H9 (cell line): Measurements from ENCODE around the gene RSPRY1. TPM values are rescaled to one million over a fixed set of nuclear protein-coding genes. Genes with fewer than 3 reads are reported as not detected.

Experiments
- DNase-seq: peaks from one replicate; pipeline ENCODE4 v3.0.0-alpha.2; 2017
- H2AFZ ChIP-seq: one replicate; pipeline ENCODE4 v1.6.1; 2013; ENCODE audit warnings: mild to moderate bottlenecking, low read length, control low read depth, moderate library complexity
- H2AK5ac ChIP-seq: 2 replicates; pipeline ENCODE4 v1.6.1; 2013; ENCODE audit warnings: low read length, control low read depth, mixed read lengths; ENCODE audit not compliant: insufficient read length
- H2BK120ac ChIP-seq: one replicate; pipeline ENCODE4 v1.6.1; 2013; ENCODE audit warnings: low read depth, mild to moderate bottlenecking, low read length, control low read depth, inconsistent platforms; ENCODE audit not compliant: poor library complexity, severe bottlenecking
- H2BK12ac ChIP-seq: 2 replicates; pipeline ENCODE4 v1.6.1; 2013; ENCODE audit warnings: low read length, control low read depth, mixed read lengths, low read depth; ENCODE audit not compliant: insufficient read length
- H2BK15ac ChIP-seq: 2 replicates; pipeline ENCODE4 v1.6.1; 2013; ENCODE audit warnings: low read depth, low read length, control low read depth
- H2BK20ac ChIP-seq: one replicate; pipeline ENCODE4 v1.6.1; 2013; ENCODE audit warnings: low read depth, mild to moderate bottlenecking, low read length, control low read depth, inconsistent platforms; ENCODE audit not compliant: poor library complexity, severe bottlenecking
- H2BK5ac ChIP-seq: 2 replicates; pipeline ENCODE4 v1.6.1; 2013; ENCODE audit warnings: low read length, control low read depth, mixed read lengths; ENCODE audit not compliant: insufficient read length
- H3K14ac ChIP-seq: 2 replicates; pipeline ENCODE4 v1.6.1; 2013; ENCODE audit warnings: low read length, control low read depth; ENCODE audit not compliant: insufficient read depth
- H3K18ac ChIP-seq: 2 replicates; pipeline ENCODE4 v1.6.1; 2013; ENCODE audit warnings: low read depth, mild to moderate bottlenecking, mixed read lengths, low read length, control low read depth; ENCODE audit not compliant: insufficient read length
- H3K23ac ChIP-seq: 2 replicates; pipeline ENCODE4 v1.6.1; 2013; ENCODE audit warnings: low read length, control low read depth, mixed read lengths, low read depth; ENCODE audit not compliant: insufficient read length
- H3K23me2 ChIP-seq: 2 replicates; pipeline ENCODE4 v1.6.1; 2013; ENCODE audit warnings: low read depth, mild to moderate bottlenecking, mixed read lengths, low read length, control low read depth; ENCODE audit not compliant: insufficient read length, poor library complexity, severe bottlenecking
- H3K27ac ChIP-seq: 2 replicates; pipeline ENCODE4 v1.5.1; 2013; ENCODE audit warnings: low read length, control low read depth, mixed read lengths, low read depth; ENCODE audit not compliant: insufficient read length
- H3K27me3 ChIP-seq: 2 replicates; pipeline ENCODE4 v1.6.1; 2013; ENCODE audit warnings: low read length, control low read depth, inconsistent platforms; ENCODE audit not compliant: insufficient read depth
- H3K4ac ChIP-seq: 2 replicates; pipeline ENCODE4 v1.6.1; 2013; ENCODE audit warnings: low read depth, mild to moderate bottlenecking, control low read depth, inconsistent platforms, low read length, moderate library complexity
- H3K4me1 ChIP-seq: 2 replicates; pipeline ENCODE4 v1.6.1; 2013; ENCODE audit warnings: low read length, control low read depth, inconsistent platforms; ENCODE audit not compliant: insufficient read depth
- H3K4me2 ChIP-seq: 2 replicates; pipeline ENCODE4 v1.6.1; 2013; ENCODE audit warnings: low read length, control low read depth, mixed read lengths; ENCODE audit not compliant: insufficient read length, insufficient read depth
- H3K56ac ChIP-seq: 2 replicates; pipeline ENCODE4 v1.6.1; 2013; ENCODE audit warnings: low read depth, mild to moderate bottlenecking, mixed read lengths, low read length, control low read depth; ENCODE audit not compliant: insufficient read length
- H3K79me1 ChIP-seq: 2 replicates; pipeline ENCODE4 v1.6.1; 2013; ENCODE audit warnings: low read depth, mild to moderate bottlenecking, moderate library complexity, low read length, control low read depth, inconsistent platforms; ENCODE audit not compliant: insufficient read depth, poor library complexity, severe bottlenecking
- H3K79me2 ChIP-seq: 2 replicates; pipeline ENCODE4 v1.6.1; 2013; ENCODE audit warnings: low read length, control low read depth, inconsistent platforms; ENCODE audit not compliant: insufficient read depth
- H3K9ac ChIP-seq: 2 replicates; pipeline ENCODE4 v1.6.1; 2013; ENCODE audit warnings: low read length, control low read depth, mixed read lengths; ENCODE audit not compliant: insufficient read length; ENCODE audit errors: extremely low read depth
- H3K9me3 ChIP-seq: one replicate; pipeline ENCODE4 v1.6.1; 2013; ENCODE audit warnings: low read depth, low read length, inconsistent platforms; ENCODE audit not compliant: control insufficient read depth
- H3T11ph ChIP-seq: one replicate; pipeline ENCODE4 v1.6.1; 2013; ENCODE audit warnings: mild to moderate bottlenecking, low read length, control low read depth, inconsistent platforms
- H4K20me1 ChIP-seq: one replicate; pipeline ENCODE4 v1.6.1; 2013; ENCODE audit not compliant: control insufficient read depth, insufficient read length, insufficient read depth
- H4K5ac ChIP-seq: 2 replicates; pipeline ENCODE4 v1.6.1; 2013; ENCODE audit warnings: low read depth, mild to moderate bottlenecking, mixed read lengths, low read length, control low read depth; ENCODE audit not compliant: insufficient read length
- H4K8ac ChIP-seq: replicated peaks from 2 replicates; pipeline ENCODE4 v1.6.1; 2013; ENCODE audit warnings: low read length, control low read depth, mixed read lengths, low read depth; ENCODE audit not compliant: insufficient read length
- H4K91ac ChIP-seq: 2 replicates; pipeline ENCODE4 v1.6.1; 2013; ENCODE audit warnings: low read depth, mild to moderate bottlenecking, moderate library complexity, mixed read lengths, low read length, control low read depth; ENCODE audit not compliant: insufficient read length
- H3K27ac Mint-ChIP-seq, 3 experiments: 2 replicates in 2 of 3; 3 replicates in 1 of 3; pipeline ENCODE4 v1.8.0; 2020 to 2021; ENCODE audit warnings: mixed read lengths in 3 of 3, mild to moderate bottlenecking in 1 of 3, moderate library complexity in 1 of 3
- H3K27me3 Mint-ChIP-seq: 2 replicates; pipeline ENCODE4 v1.8.0; 2021; ENCODE audit warnings: low read depth, mild to moderate bottlenecking, moderate library complexity, mixed read lengths
- H3K36me3 Mint-ChIP-seq, 3 experiments: 2 replicates in 2 of 3; 3 replicates in 1 of 3; pipeline ENCODE4 v1.8.0; 2020 to 2021; ENCODE audit warnings: low read depth in 3 of 3, mixed read lengths in 3 of 3; ENCODE audit not compliant: insufficient read depth in 1 of 3
- H3K4me1 Mint-ChIP-seq, 2 experiments: 2 replicates each; pipeline ENCODE4 v1.8.0; 2020; ENCODE audit warnings: mixed read lengths in 2 of 2
- H3K4me3 Mint-ChIP-seq, 2 experiments: 2 replicates in 1 of 2; 3 replicates in 1 of 2; pipeline ENCODE4 v1.8.0; 2020 to 2021; ENCODE audit warnings: mild to moderate bottlenecking in 2 of 2, mixed read lengths in 2 of 2, moderate library complexity in 1 of 2
- H3K9me3 Mint-ChIP-seq, 2 experiments: 2 replicates in 1 of 2; 3 replicates in 1 of 2; pipeline ENCODE4 v1.8.0; 2020; ENCODE audit warnings: mild to moderate bottlenecking in 2 of 2, mixed read lengths in 2 of 2, moderate library complexity in 1 of 2
- CTCF ChIP-seq: fragments of 200-600 bp; sonication (generic); conservative IDR thresholded peaks from 3 replicates; pipeline ENCODE4 v1.8.0; 2021; ENCODE audit warnings: antibody characterized with exemption, mild to moderate bottlenecking
- WGBS: extraction: QIAGEN DNeasy Blood & Tissue Kit; methylation state at CpG from one replicate; pipeline ENCODE4 v1.1.7; 2013; ENCODE audit warnings: missing lambda C conversion rate, low lambda C conversion rate, mixed read lengths; ENCODE audit not compliant: insufficient read length; ENCODE audit errors: extremely low coverage; 5-methylcytosine and 5-hydroxymethylcytosine counted together
- total RNA-seq: library from RNA; stranded (reverse); gene quantifications from 2 replicates; pipeline ENCODE4 v1.2.1, GENCODE V29; 2021

The RSPRY1 gene
- total RNA-seq, 1 experiment from 2014 or later = 36.1 TPM

DNA sequence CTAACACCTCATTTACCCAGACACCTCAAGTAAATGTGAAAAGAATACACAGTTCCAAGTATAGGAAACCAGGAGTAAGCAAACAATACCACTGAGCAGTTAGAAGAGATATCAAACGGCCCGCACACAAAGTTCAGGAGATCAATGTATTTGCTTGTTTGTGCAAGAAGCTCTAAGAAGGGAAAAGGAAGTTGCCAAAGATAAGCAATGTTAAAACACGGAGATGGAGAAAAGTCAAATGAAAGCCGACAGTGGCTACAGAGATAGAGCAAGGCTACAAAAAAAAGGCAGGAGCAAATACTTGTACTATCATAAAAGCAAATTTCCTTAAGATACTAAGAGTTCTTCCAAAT is 29.8 kb upstream of the RSPRY1 start:
- H3T11ph ChIP-seq = no peak overlapping the region
- H4K8ac ChIP-seq = no peak overlapping the region
- no peak overlapping the region for H2BK5ac ChIP-seq
- no peak overlapping the region for H3K27ac ChIP-seq
- no peak overlapping the region for H3K27ac Mint-ChIP-seq
- no peak overlapping the region for H2BK12ac ChIP-seq
- no peak overlapping the region for H2AFZ ChIP-seq
- no peak overlapping the region for H4K5ac ChIP-seq
- no peak overlapping the region for H2AK5ac ChIP-seq
- H2BK120ac ChIP-seq = no peak overlapping the region
- no peak for DNase-seq
- H3K4me3 Mint-ChIP-seq = no peak overlapping the region
- H3K79me1 ChIP-seq = no peaks in the 10 kb centered on the region
- no CpG with 5 or more reads among the region's 4 CpGs for WGBS
- H3K36me3 Mint-ChIP-seq = peaks cover 34 to 74% (median 64%) of the 10 kb centered on the region in 3 experiments
- no peak overlapping the region for H3K4ac ChIP-seq
- H4K20me1 ChIP-seq = no peaks in the 10 kb centered on the region
- no peak overlapping the region for H3K18ac ChIP-seq
- H3K9me3 Mint-ChIP-seq = no peaks in the 10 kb centered on the region
- H2BK20ac ChIP-seq = no peak overlapping the region
- no peak overlapping the region for H3K23ac ChIP-seq
- H3K4me1 ChIP-seq = peaks cover 9% of the 10 kb centered on the region; the same call in 1 of the 2 replicates
- no peak overlapping the region for H3K56ac ChIP-seq
- no peak overlapping the region for H3K4me2 ChIP-seq
- H3K9ac ChIP-seq = no peak overlapping the region
- H3K27me3 ChIP-seq = no peaks in the 10 kb centered on the region
- no peaks in the 10 kb centered on the region for H3K9me3 ChIP-seq
- no peaks in the 10 kb centered on the region for H3K79me2 ChIP-seq
- H2BK15ac ChIP-seq = no peak overlapping the region
- H3K23me2 ChIP-seq = no peaks in the 10 kb centered on the region
- H3K14ac ChIP-seq = no peak overlapping the region
- no peaks in the 10 kb centered on the region for H3K27me3 Mint-ChIP-seq
- H3K4me1 Mint-ChIP-seq = peaks cover 22 to 32% of the 10 kb centered on the region in 2 experiments
- no peak for TF ChIP-seq CTCF
- H4K91ac ChIP-seq = no peak overlapping the region
